Neural cell (in vitro differentiated cells): ENCODE results near the gene AK6. TPM values are rescaled to one million over a fixed set of nuclear protein-coding genes. Genes with fewer than 3 reads are reported as not detected.

ENCODE experiments used
- H2AFZ ChIP-seq: fragments of 200-600, 300-800 bp; sonication (generic), shearing (Covaris generic); 2 replicates; pipeline ENCODE4 v1.6.0; 2014; ENCODE audit warnings: low read depth, mild to moderate bottlenecking, antibody characterized with exemption, low read length, moderate library complexity
- H3F3A ChIP-seq: fragments of 200-600 bp; shearing (Covaris generic); 2 replicates; pipeline ENCODE4 v1.6.1; 2016; ENCODE audit warnings: mild to moderate bottlenecking, moderate library complexity, mixed read lengths, antibody characterized with exemption, low read length; ENCODE audit not compliant: insufficient read depth, poor library complexity, severe bottlenecking
- H3K27ac ChIP-seq: fragments of 200-600, 300-800 bp; sonication (generic), shearing (Covaris generic); 2 replicates; pipeline ENCODE4 v1.5.1; 2014; ENCODE audit warnings: mild to moderate bottlenecking, low read length, moderate library complexity
- H3K27me3 ChIP-seq: fragments of 300-800, 200-600 bp; sonication (generic), shearing (Covaris generic); 2 replicates; pipeline ENCODE4 v1.6.0; 2014; ENCODE audit warnings: mild to moderate bottlenecking, low read depth, low read length, moderate library complexity; ENCODE audit not compliant: insufficient read depth
- H3K36me3 ChIP-seq: fragments of 300-800, 200-600 bp; sonication (generic), shearing (Covaris generic); 2 replicates; pipeline ENCODE4 v1.5.1; 2014; ENCODE audit warnings: mild to moderate bottlenecking, antibody characterized with exemption, low read length, moderate library complexity; ENCODE audit not compliant: insufficient read depth
- H3K4me2 ChIP-seq: fragments of 300-800, 200-600 bp; sonication (generic), shearing (Covaris generic); 2 replicates; pipeline ENCODE4 v1.6.0; 2014; ENCODE audit warnings: mild to moderate bottlenecking, low read length
- H3K4me3 ChIP-seq: fragments of 300-800, 200-600 bp; sonication (generic), shearing (Covaris generic); 2 replicates; pipeline ENCODE4 v1.5.1; 2014; ENCODE audit warnings: mild to moderate bottlenecking, low read length, moderate library complexity
- H3K79me2 ChIP-seq: fragments of 200-600 bp; shearing (Covaris generic); replicated peaks from 2 replicates; pipeline ENCODE4 v1.6.0; 2014; ENCODE audit warnings: mild to moderate bottlenecking, low read length, moderate library complexity; ENCODE audit not compliant: insufficient read depth
- H3K9ac ChIP-seq: fragments of 300-800, 200-600 bp; sonication (generic), shearing (Covaris generic); 2 replicates; pipeline ENCODE4 v1.6.1; 2016; ENCODE audit warnings: mild to moderate bottlenecking, low read length, mixed read lengths
- H3K9me2 ChIP-seq: fragments of 200-600 bp; shearing (Covaris generic); 2 replicates; pipeline ENCODE4 v1.6.1; 2016; ENCODE audit warnings: mild to moderate bottlenecking, low read length, mixed read lengths; ENCODE audit not compliant: insufficient read depth
- H3K9me3 ChIP-seq: fragments of 200-600, 300-800 bp; sonication (generic), shearing (Covaris generic); 2 replicates; pipeline ENCODE4 v1.6.1; 2016; ENCODE audit warnings: mild to moderate bottlenecking, mixed run types, low read length, moderate library complexity, mixed read lengths
- H4K20me1 ChIP-seq: fragments of 200-600 bp; shearing (Covaris generic); 2 replicates; pipeline ENCODE4 v1.6.1; 2016; ENCODE audit warnings: mild to moderate bottlenecking, mixed run types; ENCODE audit not compliant: insufficient read depth
- EP300 ChIP-seq: fragments of 450-650 bp; conservative IDR thresholded peaks from 2 replicates; pipeline ENCODE4 v1.6.1; 2014; ENCODE audit warnings: antibody characterized with exemption, mild to moderate bottlenecking, moderate library complexity; ENCODE audit not compliant: poor library complexity, severe bottlenecking
- EZH2 ChIP-seq: fragments of 200-600, 300-800 bp; shearing (Covaris generic), sonication (generic); IDR thresholded peaks from 2 replicates; pipeline ENCODE4 v1.6.1; 2014; ENCODE audit warnings: antibody characterized with exemption, low read length, borderline replicate concordance, mild to moderate bottlenecking; ENCODE audit not compliant: insufficient read depth, poor library complexity, severe bottlenecking
- MXI1 ChIP-seq: fragments of 450-650 bp; conservative IDR thresholded peaks from 2 replicates; pipeline ENCODE4 v1.6.1; 2014; ENCODE audit warnings: antibody characterized with exemption, mild to moderate bottlenecking; ENCODE audit not compliant: poor library complexity, severe bottlenecking
- POLR2AphosphoS5 ChIP-seq: IDR thresholded peaks from 2 replicates; pipeline ENCODE4 v1.6.1; 2012
- RAD21 ChIP-seq: fragments of 450-650 bp; conservative IDR thresholded peaks from 2 replicates; pipeline ENCODE4 v1.6.1; 2014; ENCODE audit warnings: antibody characterized with exemption, mild to moderate bottlenecking, moderate library complexity
- REST ChIP-seq: IDR thresholded peaks from 2 replicates; pipeline ENCODE4 v1.6.1; 2012; ENCODE audit warnings: borderline replicate concordance
- SMC3 ChIP-seq: fragments of 450-650 bp; conservative IDR thresholded peaks from 2 replicates; pipeline ENCODE4 v1.6.1; 2014; ENCODE audit warnings: antibody characterized with exemption, mild to moderate bottlenecking, moderate library complexity; ENCODE audit not compliant: poor library complexity
- TAF1 ChIP-seq: IDR thresholded peaks from 2 replicates; pipeline ENCODE4 v1.6.1; 2012; ENCODE audit warnings: low read depth
- polyA plus RNA-seq: library from polyadenylated mRNA; depleted of rRNA; stranded (reverse); fragments of >200 nt; gene quantifications from 2 replicates; pipeline ENCODE4 v1.2.3, GENCODE V29; 2014
- TF ChIP-seq, protein P1 (sequence below): fragments of 450-650 bp; IDR thresholded peaks from 2 replicates; pipeline ENCODE4 v1.5.1; 2014; ENCODE audit warnings: antibody characterized with exemption, mild to moderate bottlenecking, moderate library complexity; ENCODE audit not compliant: poor library complexity, severe bottlenecking

Gene AK6
- polyA plus RNA-seq, 1 donor from 2014 or later: 91.0 TPM

DNA sequence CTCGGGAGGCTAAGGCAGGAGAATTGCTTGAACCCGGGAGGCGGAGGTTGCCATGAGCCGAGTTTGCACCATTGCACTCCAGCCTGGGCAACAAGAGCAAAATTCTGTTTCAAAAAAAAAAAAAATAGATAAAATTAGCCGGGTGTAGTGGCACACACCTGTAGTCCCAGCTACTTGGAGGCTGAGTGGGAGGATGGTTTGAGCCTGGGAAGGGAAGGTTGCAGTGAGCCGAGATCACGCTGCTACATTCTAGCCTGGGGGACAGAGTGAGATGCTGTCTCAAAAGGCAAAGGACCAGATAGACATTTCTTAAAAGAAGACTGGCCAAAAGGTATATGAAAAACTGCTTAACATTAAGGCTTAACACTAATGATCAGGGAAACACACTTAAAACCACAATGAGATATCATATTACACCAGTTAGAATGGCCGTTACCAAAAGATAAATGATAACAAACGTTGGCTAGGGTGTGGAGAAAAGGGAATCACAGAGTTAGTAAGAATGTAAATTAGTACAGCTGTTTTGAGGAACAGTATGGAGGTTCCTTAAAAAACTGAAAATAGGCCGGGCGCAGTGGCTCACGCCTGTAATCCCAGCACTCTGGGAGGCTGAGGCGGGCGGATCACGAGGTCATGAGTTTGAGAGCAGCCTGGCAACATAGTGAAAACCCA is 35.5 kb upstream of the AK6 start:
- no peak overlapping the region for H3K4me3 ChIP-seq
- H4K20me1 ChIP-seq: no peaks in the 10 kb centered on the region
- no peak overlapping the region for H3K4me2 ChIP-seq
- no peaks in the 10 kb centered on the region for H3K27me3 ChIP-seq
- no peaks in the 10 kb centered on the region for H3K79me2 ChIP-seq
- no peaks in the 10 kb centered on the region for H3K36me3 ChIP-seq
- TF ChIP-seq RAD21: no peak
- no peak for TF ChIP-seq MXI1
- no peak for TF ChIP-seq POLR2AphosphoS5
- TF ChIP-seq REST: no peak
- TF ChIP-seq SMC3: no peak
- no peak for TF ChIP-seq TAF1
- no peak for TF ChIP-seq EZH2
- TF ChIP-seq EP300: no peak
- TF ChIP-seq, protein P1, sequence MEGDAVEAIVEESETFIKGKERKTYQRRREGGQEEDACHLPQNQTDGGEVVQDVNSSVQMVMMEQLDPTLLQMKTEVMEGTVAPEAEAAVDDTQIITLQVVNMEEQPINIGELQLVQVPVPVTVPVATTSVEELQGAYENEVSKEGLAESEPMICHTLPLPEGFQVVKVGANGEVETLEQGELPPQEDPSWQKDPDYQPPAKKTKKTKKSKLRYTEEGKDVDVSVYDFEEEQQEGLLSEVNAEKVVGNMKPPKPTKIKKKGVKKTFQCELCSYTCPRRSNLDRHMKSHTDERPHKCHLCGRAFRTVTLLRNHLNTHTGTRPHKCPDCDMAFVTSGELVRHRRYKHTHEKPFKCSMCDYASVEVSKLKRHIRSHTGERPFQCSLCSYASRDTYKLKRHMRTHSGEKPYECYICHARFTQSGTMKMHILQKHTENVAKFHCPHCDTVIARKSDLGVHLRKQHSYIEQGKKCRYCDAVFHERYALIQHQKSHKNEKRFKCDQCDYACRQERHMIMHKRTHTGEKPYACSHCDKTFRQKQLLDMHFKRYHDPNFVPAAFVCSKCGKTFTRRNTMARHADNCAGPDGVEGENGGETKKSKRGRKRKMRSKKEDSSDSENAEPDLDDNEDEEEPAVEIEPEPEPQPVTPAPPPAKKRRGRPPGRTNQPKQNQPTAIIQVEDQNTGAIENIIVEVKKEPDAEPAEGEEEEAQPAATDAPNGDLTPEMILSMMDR: no peak
- H3K9ac ChIP-seq: no peak overlapping the region
- H2AFZ ChIP-seq: no peak overlapping the region
- H3K9me2 ChIP-seq: no peaks in the 10 kb centered on the region
- no peaks in the 10 kb centered on the region for H3F3A ChIP-seq
- H3K9me3 ChIP-seq: no peaks in the 10 kb centered on the region
- H3K27ac ChIP-seq: no peak overlapping the region

DNA sequence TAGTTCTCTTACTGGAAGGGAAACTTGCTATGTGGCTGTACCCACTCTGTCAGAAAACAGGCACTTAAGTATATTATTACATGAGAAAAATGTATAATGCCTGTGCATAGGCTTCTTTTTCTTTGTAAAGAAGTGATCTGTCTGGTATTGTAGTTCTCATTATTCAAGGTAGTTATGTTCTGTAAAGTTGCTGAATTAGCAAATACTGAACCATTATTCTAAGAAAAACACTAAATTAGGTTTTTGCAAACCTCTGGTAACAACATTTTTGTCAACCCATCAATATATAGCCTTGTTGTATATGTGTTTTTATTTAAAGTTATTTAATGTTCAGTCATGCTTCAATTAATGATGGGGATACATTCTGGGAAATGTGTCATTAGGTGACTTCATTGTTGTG is 9.1 kb upstream of the AK6 start:
- TF ChIP-seq, protein P1: no peak
- TF ChIP-seq SMC3: no peak
- TF ChIP-seq RAD21: no peak
- no peak for TF ChIP-seq EP300
- Histone ChIP-seq H3F3A (no peaks in the 10 kb centered on the region), H4K20me1 (no peaks in the 10 kb centered on the region), H3K4me2 (no peak overlapping the region), H3K4me3 (no peak overlapping the region), H2AFZ (no peak overlapping the region), H3K27ac (no peak overlapping the region), H3K27me3 (no peaks in the 10 kb centered on the region), H3K36me3 (no peaks in the 10 kb centered on the region), H3K9ac (no peak overlapping the region), H3K9me3 (no peaks in the 10 kb centered on the region), H3K79me2 (no peaks in the 10 kb centered on the region), H3K9me2 (no peaks in the 10 kb centered on the region)
